Heart left ventricle (tissue), 16 donors: Measurements from ENCODE around the gene MFN1. TPM values are rescaled to one million over a fixed set of nuclear protein-coding genes. Genes with fewer than 3 reads are reported as not detected.

Experiments
- ATAC-seq, 4 donors: fragments of 200-7000 bp; cut with Tn5 transposase; one replicate each; pipeline ENCODE4 v1.9.1; 2020 to 2022; ENCODE audit warnings: moderate library complexity in 4 of 4, mild to moderate bottlenecking in 3 of 4, moderate number of reproducible peaks in 1 of 4
- DNase-seq, 5 donors: peaks; one replicate each; pipeline ENCODE4 v3.0.0-alpha.2; 2020
- H3K27ac ChIP-seq, 12 donors: fragments of 200-600 bp; sonication (generic) in 4 of 12; one replicate each; pipeline versions ENCODE4 v1.5.0 to v1.8.0; 2016 to 2022; ENCODE audit warnings: mild to moderate bottlenecking in 2 of 12
- H3K27me3 ChIP-seq, 9 donors: fragments of 200-600 bp; sonication (generic) in 2 of 9; one replicate each; pipeline versions ENCODE4 v1.5.1 to v1.8.0; 2016 to 2022; ENCODE audit warnings: mild to moderate bottlenecking in 3 of 9
- H3K36me3 ChIP-seq, 9 donors: fragments of 200-600 bp; sonication (generic) in 2 of 9; one replicate each; pipeline versions ENCODE4 v1.5.0 to v1.8.0; 2018 to 2022; ENCODE audit warnings: mild to moderate bottlenecking in 2 of 9
- H3K4me1 ChIP-seq, 12 donors: fragments of 200-600 bp; sonication (generic) in 4 of 12; one replicate each; pipeline versions ENCODE4 v1.5.0 to v1.8.0; 2016 to 2022; ENCODE audit warnings: mild to moderate bottlenecking in 3 of 12
- H3K4me3 ChIP-seq, 12 donors: fragments of 200-600 bp; sonication (generic) in 4 of 12; one replicate each; pipeline versions ENCODE4 v1.5.0 to v1.8.0; 2017 to 2022; ENCODE audit warnings: mild to moderate bottlenecking in 9 of 12, moderate library complexity in 4 of 12
- H3K9me3 ChIP-seq, 12 donors: fragments of 200-600 bp; sonication (generic) in 4 of 12; one replicate each; pipeline versions ENCODE4 v1.5.0 to v1.8.0; 2016 to 2022; ENCODE audit warnings: mild to moderate bottlenecking in 1 of 12
- CTCF ChIP-seq, 12 donors: fragments of 200-600 bp; sonication (generic) in 4 of 12; IDR thresholded peaks; one replicate each; pipeline versions ENCODE4 v1.5.0 to v1.8.0; 2018 to 2022; ENCODE audit warnings: antibody characterized with exemption in 12 of 12, mild to moderate bottlenecking in 5 of 12
- POLR2A ChIP-seq, 2 donors: fragments of 450-650 bp; IDR thresholded peaks; one replicate each; pipeline ENCODE4 v1.6.1; 2017; ENCODE audit warnings: antibody characterized with exemption in 2 of 2, mild to moderate bottlenecking in 2 of 2, moderate library complexity in 2 of 2
- WGBS, 4 donors: extraction: QIAGEN DNeasy Blood & Tissue Kit in 2 of 4; methylation state at CpG; one replicate each; pipeline versions ENCODE4 v1.1.5 to v1.1.7; 2013 to 2018; 5-methylcytosine and 5-hydroxymethylcytosine counted together
- intact Hi-C, 10 donors: fragments of 100-400 bp; cut with DNase I; formaldehyde crosslinking; loops; one replicate each; pipeline versions ENCODE4 v1.11.1 to v1.14.2; 2022
- polyA plus RNA-seq, 2 donors: library from polyadenylated mRNA; stranded (reverse); fragments of 200-250 nt; gene quantifications; one replicate each; pipeline ENCODE4 v1.2.3, GENCODE V29; 2013
- total RNA-seq, 9 donors: library from RNA; depleted of rRNA in 2 of 9; stranded (reverse); fragments of >200 nt in 2 of 9; fragmentation: NEBNext Ultra II Directional in 3 of 9; extraction: Animal tissue kit (Norgen Biotek cat#: 25700) in 3 of 9; gene quantifications; one replicate each; pipeline versions ENCODE4 v1.1.0 to v1.2.4, GENCODE V29; 2016 to 2023
- donor health status: ischemic (EF 13 %, LVEDD 7.1; RV severe dilation, severe dysfunction).
- donor health status: healthy with polysubstance abuse.
- donor health status: DM: no; HTN: yes; CAD: no.
- donor health status: DM: no; HTN: no; CAD: no.
- donor health status: ischemic (EF 25% LVEDD 6.9; RV normal size, moderate dysfunction).
- donor health status: ischemic (EF 25% LVEDD 5.7; RV mildly dilated, moderate dysfunction).
- donor health status: healthy.
- donor health status: DM: yes; HTN: yes; CAD: no.
- donor health status: ischemic (EF 35%, LVEDD 5.7; RV mildly dilated, moderate dysfunction).
- donor health status: nonischemic (EF 11% LVEDD 7.7; RV severe dilation, severe dysfunction).
- donor health status: DM: yes; HTN: yes; CAD: no.
- donor health status: PGD.
- donor health status: ischemic (EF 29% LVEDD 5.4; RV normal size, mild dysfunction).
- donor health status: nonischemic (EF 23%, LVEDD 6.1; RV moderate dilation, normal function).

MFN1 gene
- total and polyA plus RNA-seq, 11 donors = 10.8 to 78.0 (median 52.6) TPM

GRCh38 chr3:179416681-179417080 lies 69.2 kb downstream of the MFN1 start:
- 93 to 96% (median 94%) methylated on average over 2 of the region's 2 CpGs for WGBS, 4 donors
- intact Hi-C loops = no loop called here

GRCh38 chr3:179418610-179419009 lies 71.1 kb downstream of the MFN1 start:
- Histone ChIP-seq H3K36me3 (peaks cover 0 to 87% (median 51%) of the 10 kb centered on the region in 9 donors), H3K4me3 (no peak overlapping the region), H3K9me3 (no peaks in the 10 kb centered on the region), H3K4me1 (peaks cover 0 to 29% (median 7%) of the 10 kb centered on the region in 12 donors), H3K27ac (no peak overlapping the region), H3K27me3 (no peaks in the 10 kb centered on the region)
- ATAC-seq (no peak), DNase-seq (no peak)
- no peak for TF ChIP-seq POLR2A (IDR thresholded peaks at IDR 0.05)
- no peak for TF ChIP-seq CTCF (IDR thresholded peaks at IDR 0.05)
- intact Hi-C loops = no loop called here
- 88 to 93% (median 92%) methylated on average over 3 of the region's 3 CpGs for WGBS, 4 donors

More at GRCh38 chr3:179416681-179417080, 69.2 kb downstream of the MFN1 start:
- Histone ChIP-seq H3K27ac (peak overlapping the region in 3 of 12 donors; percentile 3 to 66 (median 61)), H3K4me1 (peaks cover 0 to 24% (median 4%) of the 10 kb centered on the region in 12 donors), H3K27me3 (no peaks in the 10 kb centered on the region), H3K4me3 (no peak overlapping the region), H3K36me3 (peaks cover 0 to 94% (median 63%) of the 10 kb centered on the region in 9 donors), H3K9me3 (no peaks in the 10 kb centered on the region)
- no peak for DNase-seq
- no peak for TF ChIP-seq POLR2A (IDR thresholded peaks at IDR 0.05)
- ATAC-seq = no peak

GRCh38 chr3:179421500-179421899 lies 74.0 kb downstream of the MFN1 start:
- 9 to 23% (median 15%) methylated on average over 2 of the region's 2 CpGs for WGBS, 4 donors
- peak in 4 of 5 donors; percentile 24 to 46 (median 32) for DNase-seq
- no peaks in the 10 kb centered on the region for H3K27me3 ChIP-seq

GRCh38 chr3:179425075-179425474 lies 77.6 kb downstream of the MFN1 start:
- H3K9me3 ChIP-seq = no peaks in the 10 kb centered on the region
- TF ChIP-seq CTCF (IDR thresholded peaks at IDR 0.05) (no peak), POLR2A (IDR thresholded peaks at IDR 0.05) (no peak)
- no peak overlapping the region for H3K4me3 ChIP-seq
- 77 to 85% (median 84%) methylated on average over 6 of the region's 6 CpGs for WGBS, 4 donors
- DNase-seq = no peak
- peaks cover 0 to 40% (median 5%) of the 10 kb centered on the region in 12 donors for H3K4me1 ChIP-seq
- no peaks in the 10 kb centered on the region for H3K27me3 ChIP-seq
- no peak overlapping the region for H3K27ac ChIP-seq
- no peak for ATAC-seq
- intact Hi-C loops = no loop called here
- peaks cover 0 to 49% (median 40%) of the 10 kb centered on the region in 9 donors for H3K36me3 ChIP-seq

More at GRCh38 chr3:179421500-179421899, 74.0 kb downstream of the MFN1 start:
- Histone ChIP-seq H3K27ac (peak overlapping the region in 5 of 12 donors; percentile 5 to 50 (median 19)), H3K9me3 (no peaks in the 10 kb centered on the region), H3K4me3 (no peak overlapping the region), H3K36me3 (peaks cover 0 to 84% (median 70%) of the 10 kb centered on the region in 9 donors), H3K4me1 (peaks cover 0 to 13% (median 3%) of the 10 kb centered on the region in 12 donors)
- TF ChIP-seq POLR2A (IDR thresholded peaks at IDR 0.05) (no peak), CTCF (IDR thresholded peaks at IDR 0.05) (peak; percentile 35 to 81 (median 67))
- intact Hi-C loops = loop anchor here in 8 of 10 donors (1.0 to 2.0 kb wide), 2 partner anchors 137 kb away; no protein-coding TSS in a partner anchor
- ATAC-seq = peak; percentile 63 to 89 (median 87)
